NCI-H748 (cell line): Measurements from ENCODE around the gene DCST1.

ENCODE experiments used
- DNase-seq: peaks from one replicate; lab custom pipeline; 2025; ENCODE audit not compliant: unreplicated experiment; lab: John Stamatoyannopoulos, UW

Gene DCST1

DNA sequence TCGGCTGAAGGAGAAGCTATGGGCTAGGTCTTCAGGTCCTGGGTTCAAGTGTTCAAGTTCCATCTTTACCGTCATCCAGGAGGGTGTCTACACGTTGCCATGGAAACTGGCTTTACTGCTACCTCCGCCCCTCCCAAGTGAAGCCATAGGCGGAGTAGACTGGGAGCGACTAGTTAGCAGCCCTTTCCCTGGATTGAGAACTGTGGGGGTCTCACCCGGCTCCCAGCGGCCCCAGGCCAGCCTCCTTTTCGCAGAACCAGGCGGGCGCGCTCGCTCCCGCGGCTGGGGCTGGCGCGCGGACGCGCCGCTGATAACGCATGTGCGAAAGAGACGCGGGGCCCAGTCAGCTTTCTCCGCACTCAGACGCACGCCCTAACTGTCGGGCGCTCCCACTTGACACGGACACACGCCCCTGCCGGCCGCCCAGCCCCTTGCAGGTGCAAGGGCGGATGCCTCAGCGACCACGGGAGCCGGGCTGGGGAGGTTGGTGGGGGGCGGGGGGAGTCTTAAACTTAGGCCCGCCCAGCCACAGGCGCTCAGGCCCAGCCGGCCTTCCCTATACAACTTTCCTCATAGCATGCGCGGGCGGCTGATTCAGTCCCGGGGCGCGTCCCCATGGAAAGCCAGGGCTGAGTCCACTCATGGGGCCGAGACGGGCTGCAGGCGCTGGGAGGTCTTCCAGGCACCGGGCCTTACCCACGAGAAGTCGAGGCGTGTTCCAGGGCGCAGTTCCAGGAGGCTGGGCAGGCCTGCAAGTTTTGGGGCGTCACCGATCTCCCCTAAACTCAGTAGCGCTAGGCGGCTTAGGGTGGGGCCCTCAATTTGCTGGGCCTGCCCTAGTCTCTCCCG is 37.3 kb downstream of the DCST1 start:
- peak; percentile 92 for DNase-seq

DNA sequence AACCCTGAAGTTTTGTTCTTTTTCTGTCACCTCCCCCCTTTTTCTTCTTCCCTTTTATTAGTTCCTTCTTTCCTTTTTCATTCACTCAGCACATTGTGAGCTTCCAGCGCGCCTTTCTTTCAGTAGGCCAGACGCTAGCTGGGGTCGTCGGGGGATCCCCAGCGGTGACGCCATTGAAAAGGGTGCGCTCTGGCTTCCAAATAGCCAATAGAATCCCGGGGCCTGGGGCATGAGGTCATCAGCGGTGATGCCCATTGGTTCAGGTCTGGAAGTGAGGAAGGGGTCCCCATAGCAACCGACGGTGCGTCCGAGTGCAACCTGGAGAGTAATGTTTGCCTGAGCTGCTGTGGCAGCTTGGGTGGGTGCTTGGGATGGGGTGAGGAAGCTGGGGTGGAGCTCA is 38.1 kb downstream of the DCST1 start:
- peak; percentile 63 for DNase-seq

DNA sequence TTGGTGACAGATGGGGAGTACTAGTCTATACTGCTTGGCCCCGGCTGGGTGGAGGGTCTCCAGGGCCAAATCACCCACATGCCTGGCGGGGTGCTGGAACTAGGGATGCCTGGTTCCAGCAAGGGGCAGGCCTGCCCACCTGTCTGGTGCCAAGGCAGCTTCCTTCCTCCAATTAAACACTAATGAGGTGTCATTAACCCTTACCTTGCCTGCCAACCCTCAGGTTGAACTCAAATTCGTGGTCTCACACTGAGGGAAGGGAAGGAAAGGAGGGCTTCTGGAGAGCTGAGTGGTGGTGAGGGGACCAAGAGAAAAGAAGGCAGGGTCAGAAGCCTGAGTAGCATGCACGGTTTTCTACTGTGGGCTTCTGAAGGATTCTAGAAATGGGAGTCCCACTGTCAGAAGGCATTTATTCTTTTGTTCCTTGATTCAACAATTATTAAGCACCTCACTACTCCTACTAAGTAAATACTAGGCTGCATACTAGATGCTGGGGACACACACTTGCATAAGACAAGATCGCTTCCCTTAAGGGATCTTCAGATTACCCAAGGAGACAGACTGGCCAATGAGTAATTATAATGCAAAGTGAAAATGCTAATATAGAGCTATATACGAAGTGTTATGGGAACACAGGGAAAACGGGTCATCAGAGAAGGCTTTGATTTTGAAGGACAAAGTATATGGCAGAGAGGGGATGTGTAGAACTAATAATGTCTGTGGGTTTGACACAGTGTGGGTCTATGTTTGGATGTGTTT is 39.1 kb downstream of the DCST1 start:
- DNase-seq: no peak

DNA sequence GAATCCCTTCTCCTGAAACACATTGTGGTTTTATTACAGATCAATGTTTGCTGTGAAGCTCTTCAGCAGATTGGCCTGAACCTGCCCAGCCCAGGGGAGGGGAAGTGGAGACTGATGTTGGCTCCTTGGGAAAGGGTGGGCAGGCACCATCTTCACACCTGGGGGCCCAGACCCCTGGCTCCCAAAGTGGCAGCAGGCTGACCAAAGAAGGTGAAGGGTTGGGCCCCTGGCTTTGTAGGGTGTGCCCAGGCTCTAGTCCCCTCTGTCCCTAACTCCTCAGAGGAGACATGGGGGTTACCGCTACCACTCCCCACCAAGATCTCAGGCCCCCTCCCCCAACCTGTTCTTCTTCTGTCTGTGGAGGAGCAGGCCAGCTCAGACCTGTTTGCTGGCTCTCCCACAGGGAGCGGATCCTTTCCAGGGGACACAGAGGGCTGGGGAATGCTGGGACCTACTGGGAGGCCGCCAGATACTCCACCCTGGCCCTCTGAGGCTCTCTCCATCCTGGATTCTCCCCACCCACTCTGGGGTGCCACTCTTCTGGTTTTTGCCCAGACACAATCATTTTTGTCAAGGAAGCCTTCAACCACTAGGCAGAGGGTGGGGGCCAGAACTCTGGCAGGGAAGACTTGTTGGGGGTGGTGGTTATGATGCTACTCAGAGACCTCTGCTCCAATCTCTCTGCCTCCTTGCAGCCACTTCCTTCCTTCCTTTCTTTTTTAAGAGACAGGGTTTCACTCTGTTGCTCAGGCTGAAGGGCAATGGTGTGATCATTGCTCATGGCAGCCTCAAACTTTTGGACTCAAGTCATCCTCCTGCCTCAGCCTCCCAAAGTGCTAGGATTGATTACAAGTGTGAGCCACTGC is 40.0 kb downstream of the DCST1 start:
- DNase-seq: no peak

DNA sequence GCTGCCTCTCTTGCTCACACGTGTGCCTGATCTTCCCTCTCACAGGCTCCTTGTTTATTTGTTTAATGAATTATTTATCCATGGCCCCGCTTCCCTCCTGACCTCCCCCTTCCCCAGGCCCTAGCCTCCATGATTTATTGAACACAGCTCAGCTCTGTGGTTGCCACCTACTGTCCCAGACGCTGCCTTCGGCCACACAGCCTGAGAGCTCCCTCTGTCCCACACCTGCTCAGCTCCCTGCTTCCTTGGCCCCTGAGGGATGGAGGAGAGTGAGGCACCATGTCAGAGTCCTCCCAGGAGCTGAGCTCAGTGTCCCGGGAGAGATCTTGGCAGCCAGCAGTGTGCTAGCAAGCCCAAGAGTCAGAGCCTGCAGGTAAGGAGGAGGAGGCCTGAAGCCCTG is 41.9 kb downstream of the DCST1 start:
- no peak for DNase-seq

DNA sequence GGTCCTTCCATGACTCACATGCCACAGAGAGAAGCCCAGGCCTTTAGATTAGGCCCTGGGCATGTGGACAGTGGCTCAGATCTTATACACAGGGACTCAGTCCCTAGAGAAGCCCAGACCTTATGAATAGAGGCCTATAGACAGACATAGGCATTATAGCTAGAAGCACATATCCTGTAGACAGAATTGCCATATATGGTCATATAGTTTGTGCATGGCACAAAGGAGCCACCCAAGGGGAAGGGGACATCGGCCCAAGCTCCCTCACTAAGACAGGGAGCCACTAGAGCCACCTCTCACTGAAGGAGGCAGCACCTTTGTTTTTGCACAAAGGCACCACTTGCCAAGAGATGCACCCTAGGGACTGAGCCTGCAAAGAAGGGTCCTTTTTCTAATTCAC is 42.7 kb downstream of the DCST1 start:
- no peak for DNase-seq

DNA sequence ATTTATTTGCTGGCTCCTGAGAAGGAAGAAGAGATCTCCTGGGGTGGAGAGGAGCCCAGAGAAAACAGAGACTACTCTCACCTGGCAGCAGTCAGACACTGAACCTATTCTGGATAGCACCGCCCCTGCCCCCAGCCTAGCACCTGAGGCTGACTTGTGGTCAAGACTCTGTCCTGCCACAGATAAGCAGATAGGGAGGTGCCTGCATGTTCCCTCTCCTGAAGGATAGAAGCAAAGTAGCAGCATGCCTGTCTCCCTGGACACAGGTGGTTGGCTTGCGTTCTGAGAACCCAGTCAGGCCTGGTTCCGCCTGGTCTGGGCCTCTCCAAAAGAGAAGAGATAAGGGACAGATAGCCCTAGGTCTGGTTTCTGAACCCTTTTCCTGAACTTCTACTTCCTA is 43.7 kb downstream of the DCST1 start:
- no peak for DNase-seq

DNA sequence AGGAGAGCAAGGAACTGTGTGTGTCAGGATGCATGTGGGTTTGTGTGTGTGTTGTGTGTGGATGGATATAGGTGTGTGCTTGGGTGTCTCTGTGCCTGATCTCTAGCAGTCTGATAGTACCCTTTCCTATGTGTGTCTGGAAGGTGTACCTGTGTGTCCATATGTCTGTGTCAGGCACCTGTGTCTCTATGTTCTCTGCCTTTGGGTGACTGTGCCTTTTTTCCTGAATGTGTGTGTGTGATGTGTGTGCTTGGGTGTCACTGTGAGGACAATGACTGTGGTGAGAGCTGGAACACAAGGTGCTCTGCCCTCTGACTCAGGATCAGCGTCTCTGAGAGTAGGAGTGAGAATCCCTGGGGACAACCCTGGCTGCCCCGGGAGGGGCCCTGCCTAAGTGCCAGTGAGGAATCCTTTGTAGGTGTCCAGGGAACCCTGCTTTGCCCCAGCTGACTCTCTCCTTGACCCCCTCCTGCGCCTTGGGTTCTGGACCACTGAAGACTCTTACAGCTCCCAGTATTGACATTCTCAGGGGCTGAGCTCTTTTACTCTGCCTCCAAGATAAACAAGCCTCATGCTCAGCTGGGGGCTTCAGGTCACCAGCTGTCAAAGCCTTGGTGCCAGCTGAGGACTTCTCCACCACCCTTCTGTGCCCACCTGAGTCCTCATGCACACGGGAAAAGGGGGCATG is 44.3 kb downstream of the DCST1 start:
- no peak for DNase-seq

DNA sequence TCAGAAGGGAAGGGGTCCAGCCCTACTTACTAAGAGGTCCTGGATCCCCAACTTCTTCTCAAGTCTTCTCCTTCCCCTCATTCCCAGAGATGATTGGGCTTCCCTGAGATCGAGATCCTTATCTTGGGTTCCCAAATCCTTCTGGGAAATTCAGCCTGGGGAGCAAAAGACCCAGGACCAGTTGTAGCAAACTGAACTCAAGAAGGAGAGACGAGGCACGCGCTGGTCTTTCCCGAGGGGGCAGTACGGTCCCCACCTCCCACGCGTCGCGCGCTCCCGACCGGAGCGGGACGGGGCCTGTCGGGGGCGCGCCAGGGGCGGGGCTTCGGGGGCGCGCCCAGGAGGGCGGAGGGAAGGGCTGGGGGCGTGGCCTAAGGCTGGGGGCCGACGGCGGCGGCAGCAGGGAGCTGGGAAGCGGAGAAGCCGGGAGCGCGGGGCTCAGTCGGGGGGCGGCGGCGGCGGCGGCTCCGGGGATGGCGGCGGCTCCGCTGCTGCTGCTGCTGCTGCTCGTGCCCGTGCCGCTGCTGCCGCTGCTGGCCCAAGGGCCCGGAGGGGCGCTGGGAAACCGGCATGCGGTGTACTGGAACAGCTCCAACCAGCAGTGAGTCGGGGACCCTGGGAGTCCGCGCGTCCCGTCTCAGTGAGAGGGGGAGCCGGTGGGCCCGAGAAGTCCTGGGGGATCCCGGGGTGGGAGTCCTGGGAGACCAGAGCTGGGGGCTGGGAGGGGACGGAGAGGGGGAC is 45.0 kb downstream of the DCST1 start, which contains the start of gene EFNA3:
Gene EFNA3, plus strand, starts transcription at position 369 of the 741 bp plus-strand sequence. Its CDS starts 105 bp downstream, at position 474.
- DNase-seq: peak; percentile 79

DNA sequence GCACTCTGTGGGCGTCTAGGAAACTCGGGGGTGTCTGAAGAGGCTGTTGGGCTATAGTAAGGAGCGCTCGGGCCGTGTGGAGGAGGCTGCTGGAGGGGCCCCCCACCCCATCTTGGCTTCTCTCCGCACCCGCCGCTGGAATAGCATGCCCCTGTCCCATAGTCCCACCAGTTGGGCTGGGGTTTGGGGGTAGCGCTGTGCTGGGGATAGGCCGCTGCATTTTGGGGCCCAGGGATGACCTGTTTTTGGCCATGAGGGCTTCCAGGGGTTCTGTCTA is 45.5 kb downstream of the DCST1 start:
- DNase-seq: no peak

DNA sequence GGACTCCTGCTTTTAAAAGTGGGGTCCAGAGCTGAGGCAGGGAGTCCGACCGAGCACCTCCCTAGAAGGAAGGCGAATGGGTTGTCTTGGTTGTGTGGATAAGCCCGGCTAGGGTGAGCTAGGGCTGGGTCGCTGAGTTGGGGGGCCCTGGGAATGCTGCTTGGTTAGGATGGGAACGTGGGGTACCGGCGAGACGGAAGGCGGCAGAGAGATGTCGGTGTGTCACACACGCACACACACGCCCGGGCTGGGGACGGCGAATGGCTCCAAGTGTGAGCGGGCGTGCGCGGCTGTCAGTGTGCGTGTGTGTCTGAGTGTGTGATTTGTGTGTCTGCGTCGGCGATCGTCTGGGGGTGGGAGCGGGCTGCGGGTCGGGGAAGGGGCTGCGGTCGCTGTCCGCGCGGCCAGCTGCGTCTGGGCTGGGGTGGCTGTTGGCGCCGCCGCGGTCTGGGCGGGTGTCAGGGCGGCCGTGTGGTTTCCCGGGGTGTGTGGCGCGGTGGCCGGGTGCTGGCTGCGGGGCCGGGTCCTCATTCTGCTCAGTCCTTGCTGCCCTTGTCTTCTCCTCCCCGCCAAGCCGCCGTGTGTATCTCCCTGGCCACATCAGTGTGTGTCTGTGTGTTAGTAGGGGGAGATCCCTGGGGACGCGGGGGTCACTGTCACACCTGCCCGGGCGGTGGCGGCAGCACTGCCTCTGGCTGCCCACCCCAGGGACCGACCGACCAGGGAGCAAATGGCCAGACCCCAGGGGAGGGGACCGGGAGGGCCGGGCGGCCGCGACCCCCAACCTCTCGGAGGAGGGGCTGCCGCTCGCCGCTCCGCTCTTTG is 46.1 kb downstream of the DCST1 start:
- peak; percentile 54 for DNase-seq

DNA sequence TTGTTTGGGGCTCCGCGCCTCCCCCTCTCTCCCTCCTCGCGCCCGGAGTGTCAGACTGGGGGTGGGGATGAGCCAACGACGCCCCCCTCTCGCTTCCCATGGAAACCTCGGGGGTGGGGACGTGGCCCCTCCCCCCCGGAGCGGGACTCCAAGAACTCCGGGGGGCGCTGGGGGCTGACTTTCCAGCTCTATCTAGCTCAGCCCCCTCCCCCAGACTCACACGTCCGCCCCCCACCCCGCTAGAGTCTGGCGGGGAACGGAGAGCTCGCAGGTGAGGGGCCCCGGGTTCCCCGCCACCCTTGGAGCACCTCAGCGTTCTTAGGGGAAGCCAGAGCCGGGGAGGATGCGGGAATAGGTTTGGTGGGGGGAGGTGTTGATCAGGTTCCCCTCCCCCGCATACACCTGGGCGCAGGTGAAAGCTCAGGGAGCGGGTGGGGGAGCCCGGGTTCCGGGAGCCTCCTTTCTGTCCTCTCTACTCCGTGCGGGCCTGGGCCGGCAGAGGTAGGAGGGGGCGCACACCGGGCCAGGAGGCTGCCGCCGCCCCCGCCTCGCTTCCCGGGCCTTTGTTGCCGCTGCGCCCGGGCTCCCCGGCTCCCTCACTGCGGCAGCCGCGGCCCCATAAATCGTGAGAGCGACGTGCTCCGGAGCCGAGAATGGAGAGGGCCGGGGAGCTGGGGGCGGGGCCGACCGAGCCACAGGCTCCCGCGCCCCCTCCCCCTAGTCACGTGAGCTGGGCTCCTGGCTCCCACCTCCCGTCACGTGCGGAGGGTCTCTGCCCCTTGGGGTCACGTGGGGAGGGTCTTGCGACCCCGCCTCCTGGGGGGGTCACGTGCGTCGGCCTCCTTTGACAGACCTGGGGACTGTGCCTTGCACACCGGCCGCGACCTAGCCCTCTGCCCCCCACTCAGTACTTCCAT is 46.9 kb downstream of the DCST1 start:
- peak; percentile 84 for DNase-seq

DNA sequence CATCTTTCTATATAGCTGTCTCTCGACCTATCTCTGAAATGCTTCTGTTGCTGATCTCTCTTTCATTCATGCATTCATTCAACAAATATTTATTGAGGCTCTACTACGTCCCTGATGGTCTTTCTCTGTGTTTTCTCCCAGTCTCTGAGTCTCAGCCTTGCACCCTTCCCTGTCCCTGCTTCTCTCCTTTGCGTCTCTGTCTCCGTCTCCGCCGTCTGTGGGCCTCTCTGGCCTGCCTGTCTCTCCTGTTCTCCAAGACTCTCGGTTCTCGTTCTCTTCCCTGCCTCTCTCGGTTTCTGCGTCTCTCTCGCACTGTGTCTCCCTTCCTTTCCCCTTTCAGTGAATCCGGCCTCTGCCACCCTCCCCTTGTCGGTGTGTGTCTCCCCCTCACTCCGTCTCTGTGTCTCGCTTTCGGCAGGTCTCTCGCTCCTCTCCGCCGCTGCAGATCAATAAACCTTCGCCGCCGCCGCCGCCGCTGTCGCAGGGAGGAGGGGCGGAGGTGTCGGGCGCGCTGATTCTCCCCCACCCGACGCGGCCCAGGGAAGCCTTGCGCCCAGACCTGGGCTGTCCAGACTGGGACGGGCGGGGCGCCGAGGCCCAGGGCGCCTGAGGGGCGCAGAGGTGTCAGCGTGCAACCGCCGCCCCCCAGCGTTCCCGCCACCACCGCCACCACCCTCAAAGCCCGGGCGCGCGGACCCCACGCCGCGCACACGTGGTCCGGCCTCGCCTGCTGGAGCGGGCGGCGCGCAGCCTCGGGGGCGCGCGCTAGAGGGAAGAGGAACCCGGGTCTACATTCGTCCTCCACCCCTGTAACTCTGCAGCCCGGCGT is 48.1 kb downstream of the DCST1 start:
- DNase-seq: peak; percentile 66

DNA sequence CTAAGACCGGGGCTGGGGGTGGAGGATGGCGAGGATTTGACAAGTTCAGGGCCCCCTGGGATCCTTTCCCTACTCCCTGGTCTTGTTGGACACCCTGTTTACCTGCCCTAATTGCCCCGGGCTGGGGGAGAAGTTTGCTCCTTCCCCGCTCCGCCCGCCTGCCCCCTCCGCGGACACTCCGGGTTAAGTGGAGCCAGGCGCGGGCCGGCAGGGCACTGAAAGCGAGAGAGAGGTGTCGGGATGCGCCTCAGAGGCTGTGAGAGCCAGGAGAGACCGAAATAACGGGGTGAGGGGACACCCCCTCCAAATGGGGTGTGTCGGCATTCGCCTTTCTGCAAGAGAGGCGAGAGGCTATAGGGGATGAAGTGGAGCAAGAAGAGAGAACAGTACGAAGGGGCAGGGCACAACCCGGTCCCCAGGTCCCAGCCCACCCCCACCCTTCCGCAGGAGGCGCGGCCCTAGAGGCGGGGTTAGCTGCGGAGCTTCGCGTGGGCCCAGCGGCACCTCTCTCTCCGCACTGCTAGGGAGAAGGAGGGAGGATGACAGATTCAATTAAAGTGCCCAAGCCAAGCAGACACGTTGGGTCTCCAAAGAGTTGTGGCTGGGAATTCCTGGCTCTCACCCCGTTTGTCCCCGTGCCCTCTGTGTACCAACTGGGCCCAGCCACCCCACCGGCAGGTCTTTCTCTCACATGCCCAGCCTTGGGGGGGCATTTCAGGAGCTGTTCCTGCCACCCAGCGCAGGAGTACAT is 48.9 kb downstream of the DCST1 start:
- DNase-seq: peak; percentile 33

DNA sequence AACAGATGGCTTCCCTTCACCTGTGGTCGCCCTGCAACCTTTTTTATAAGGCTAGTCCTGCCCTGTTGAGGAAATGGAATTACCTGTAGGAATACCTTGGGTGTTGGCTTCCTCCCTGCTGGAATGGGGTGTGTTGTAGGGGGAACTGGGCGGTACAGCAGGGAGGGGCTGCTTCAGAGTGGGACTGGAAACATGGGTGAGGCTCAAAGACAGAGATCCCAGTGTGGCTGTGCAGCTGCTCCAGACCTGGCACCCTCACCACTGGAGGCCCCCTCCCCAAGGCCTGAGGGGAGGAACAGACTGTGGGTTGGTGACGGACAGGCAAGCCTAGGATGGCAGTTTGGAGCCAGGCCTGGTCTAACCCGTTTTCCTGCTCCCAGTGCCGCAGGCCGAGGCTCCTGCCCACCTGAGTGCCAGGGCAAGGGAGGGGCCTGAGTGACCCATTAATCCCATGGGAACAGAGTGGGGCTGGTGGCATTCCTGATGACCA is 49.5 kb downstream of the DCST1 start:
- no peak for DNase-seq

DNA sequence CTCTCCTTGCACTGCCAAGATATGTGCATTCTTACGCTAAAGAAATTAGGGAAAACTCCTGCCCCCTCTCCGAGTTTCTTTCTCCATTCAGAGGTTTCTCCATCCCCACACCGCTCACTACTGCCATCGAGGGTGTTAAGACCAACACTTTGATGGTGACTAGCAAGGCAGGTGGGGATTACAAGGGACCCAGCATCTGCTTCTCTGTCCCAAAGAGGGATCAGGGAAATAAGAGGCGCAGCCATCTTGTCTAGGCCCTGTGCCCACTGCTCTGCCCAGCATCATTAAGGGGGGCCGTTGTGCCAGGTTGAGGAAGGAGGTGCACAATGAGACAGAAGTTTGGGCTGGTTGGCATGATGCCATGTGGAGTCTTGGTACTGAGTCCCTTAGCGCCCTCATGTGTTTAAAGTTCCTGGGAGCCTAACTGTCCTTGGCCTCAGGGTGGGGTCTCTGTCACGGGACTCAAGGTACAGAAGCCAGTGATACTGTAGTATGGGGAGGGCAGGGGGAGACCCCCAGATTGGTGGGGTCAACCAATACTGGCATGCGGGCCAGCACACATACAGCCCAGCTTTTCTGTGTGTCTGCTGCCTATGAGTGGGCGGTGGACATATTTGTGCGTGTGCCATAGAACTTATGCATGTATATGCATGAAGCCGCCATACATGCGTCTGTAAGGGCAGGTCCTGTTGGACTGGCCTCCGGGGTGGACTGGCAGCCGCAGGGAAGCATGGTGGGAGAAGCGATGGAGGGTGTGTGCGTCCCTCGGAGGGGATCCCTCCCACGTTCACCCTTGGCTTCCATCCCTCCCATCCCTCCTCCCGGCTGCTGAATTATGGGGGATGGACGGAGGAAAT is 50.5 kb downstream of the DCST1 start:
- peak; percentile 52 for DNase-seq
